HG03060 (cell line): ENCODE results near the gene ERMP1.
A peak's percentile ranks its signal among the peaks of the same experiment; 100 is the strongest.
"Not testable (repeated sequence)": the region's sequence is repeated elsewhere in the genome, so short reads cannot be mapped to it uniquely, and the experiment has no call there.

Experiments
- ATAC-seq: cut with Tn5 transposase; IDR thresholded peaks from one replicate; pipeline ENCODE4 v1.9.1; 2021; ENCODE audit warnings: low read depth, moderate number of reproducible peaks; ENCODE audit not compliant: unreplicated experiment

Gene ERMP1, protein sequence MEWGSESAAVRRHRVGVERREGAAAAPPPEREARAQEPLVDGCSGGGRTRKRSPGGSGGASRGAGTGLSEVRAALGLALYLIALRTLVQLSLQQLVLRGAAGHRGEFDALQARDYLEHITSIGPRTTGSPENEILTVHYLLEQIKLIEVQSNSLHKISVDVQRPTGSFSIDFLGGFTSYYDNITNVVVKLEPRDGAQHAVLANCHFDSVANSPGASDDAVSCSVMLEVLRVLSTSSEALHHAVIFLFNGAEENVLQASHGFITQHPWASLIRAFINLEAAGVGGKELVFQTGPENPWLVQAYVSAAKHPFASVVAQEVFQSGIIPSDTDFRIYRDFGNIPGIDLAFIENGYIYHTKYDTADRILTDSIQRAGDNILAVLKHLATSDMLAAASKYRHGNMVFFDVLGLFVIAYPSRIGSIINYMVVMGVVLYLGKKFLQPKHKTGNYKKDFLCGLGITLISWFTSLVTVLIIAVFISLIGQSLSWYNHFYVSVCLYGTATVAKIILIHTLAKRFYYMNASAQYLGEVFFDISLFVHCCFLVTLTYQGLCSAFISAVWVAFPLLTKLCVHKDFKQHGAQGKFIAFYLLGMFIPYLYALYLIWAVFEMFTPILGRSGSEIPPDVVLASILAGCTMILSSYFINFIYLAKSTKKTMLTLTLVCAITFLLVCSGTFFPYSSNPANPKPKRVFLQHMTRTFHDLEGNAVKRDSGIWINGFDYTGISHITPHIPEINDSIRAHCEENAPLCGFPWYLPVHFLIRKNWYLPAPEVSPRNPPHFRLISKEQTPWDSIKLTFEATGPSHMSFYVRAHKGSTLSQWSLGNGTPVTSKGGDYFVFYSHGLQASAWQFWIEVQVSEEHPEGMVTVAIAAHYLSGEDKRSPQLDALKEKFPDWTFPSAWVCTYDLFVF

GRCh38 chr9:5832538-5833529 lies at the start of gene ERMP1:
Gene ERMP1, minus strand, starts transcription at chr9:5833117. Its CDS starts 90 bp downstream, at chr9:5833027.
- peak; percentile 53 for ATAC-seq

GRCh38 chr9:5882244-5883012 lies 49.5 kb upstream of the ERMP1 start:
- ATAC-seq, result not testable (repeated sequence)

DNA sequence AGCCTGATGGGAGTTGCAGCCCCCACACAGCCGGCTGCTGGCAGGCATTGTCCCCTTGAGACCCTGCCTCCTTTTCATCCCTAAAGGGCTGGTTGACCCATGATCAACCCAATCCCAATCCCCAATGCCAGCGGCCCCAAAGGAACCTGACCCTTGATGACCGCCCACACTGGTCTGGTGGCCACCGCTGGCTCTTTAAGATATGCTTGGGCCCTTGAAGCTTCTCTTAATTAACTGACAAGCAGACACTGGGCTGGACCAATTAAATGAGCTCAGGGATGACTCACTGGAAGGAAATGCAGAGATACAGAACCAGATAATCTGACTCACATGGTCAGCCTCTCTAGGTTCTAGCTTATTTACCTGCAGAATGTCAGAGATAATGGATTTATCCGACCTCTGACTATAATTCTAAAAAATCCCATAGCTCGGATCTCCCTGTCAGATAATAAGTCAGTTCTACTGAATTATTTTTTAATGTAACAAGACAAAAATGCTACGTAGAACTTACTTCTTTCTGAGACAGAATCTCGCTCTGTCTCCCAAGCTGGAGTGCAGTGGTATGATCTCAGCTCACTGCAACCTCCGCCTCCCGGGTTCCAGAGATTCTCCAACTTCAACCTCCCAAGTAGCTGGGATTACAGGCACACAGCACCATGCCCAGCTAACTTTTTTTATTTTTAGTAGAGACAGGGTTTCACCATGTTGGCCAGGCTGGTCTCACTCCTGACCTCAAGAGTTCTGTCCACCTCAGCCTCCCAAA lies 46.7 kb upstream of the ERMP1 start:
- ATAC-seq, result no peak

GRCh38 chr9:5876711-5877110 lies 43.8 kb upstream of the ERMP1 start:
- ATAC-seq, result no peak

- ATAC-seq, result no peak
These were observed 43.1 kb upstream of the ERMP1 start for GRCh38 chr9:5876026-5876425.

DNA sequence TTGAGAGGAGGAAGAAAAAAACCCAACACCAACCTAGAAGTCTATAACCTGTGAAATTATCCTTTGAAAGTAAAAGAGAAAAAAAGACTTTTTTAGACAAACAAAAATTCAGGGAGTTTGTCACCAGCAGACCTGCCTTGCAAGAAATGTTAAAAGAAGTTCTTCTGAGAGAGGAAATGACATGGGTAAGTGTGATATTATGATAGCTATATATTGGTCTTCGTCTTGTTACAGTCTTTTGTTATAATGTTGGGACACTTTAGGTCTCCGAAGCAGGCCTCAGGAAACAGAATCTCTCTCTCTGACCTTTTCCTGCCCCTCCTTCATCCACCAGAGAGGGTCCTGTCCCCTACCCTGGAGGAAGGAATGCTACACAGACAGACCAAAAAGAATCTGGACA lies 41.1 kb upstream of the ERMP1 start:
- ATAC-seq, result no peak

- ATAC-seq, result no peak
These were observed 40.5 kb upstream of the ERMP1 start for GRCh38 chr9:5873439-5873838.

DNA sequence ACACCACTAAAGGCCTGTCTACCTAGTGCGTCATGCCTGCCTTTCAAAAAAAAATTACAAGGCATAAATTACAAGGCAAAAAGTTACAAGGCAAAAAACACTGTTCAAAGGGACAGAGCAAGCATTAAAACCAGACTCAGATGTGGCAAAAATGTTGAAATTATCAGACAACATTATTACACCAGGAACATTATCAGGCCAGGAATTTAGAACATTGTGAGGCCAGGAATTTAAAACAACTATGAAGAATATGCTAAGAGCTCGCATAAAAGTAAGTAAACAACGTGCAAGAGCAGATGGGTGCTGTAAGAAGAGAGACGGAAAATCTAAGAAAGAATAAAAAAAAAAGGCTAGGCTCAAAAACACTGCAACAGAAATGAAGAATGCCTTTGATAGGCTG lies 39.6 kb upstream of the ERMP1 start:
- ATAC-seq, result no peak

GRCh38 chr9:5871785-5872184 lies 38.9 kb upstream of the ERMP1 start:
- no peak for ATAC-seq

DNA sequence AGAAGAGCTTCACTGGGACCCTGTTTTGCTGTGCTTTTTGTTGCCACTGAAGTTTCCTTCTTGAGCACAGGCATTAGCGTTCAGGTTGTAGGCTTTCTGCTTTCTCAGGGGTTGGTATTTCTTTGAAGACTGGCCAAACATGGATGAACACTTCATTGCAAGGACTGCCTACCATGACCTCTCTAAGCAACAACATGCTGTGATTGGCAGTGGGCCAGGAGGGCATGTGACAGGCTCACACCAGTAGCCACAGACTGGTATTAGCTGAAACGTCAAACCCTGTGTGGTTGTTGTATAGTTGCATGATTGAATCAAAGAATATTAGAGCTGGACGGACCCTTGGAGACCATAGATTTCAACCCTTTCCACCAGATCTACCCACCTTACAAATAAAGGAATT lies 37.8 kb upstream of the ERMP1 start:
- ATAC-seq, result no peak

DNA sequence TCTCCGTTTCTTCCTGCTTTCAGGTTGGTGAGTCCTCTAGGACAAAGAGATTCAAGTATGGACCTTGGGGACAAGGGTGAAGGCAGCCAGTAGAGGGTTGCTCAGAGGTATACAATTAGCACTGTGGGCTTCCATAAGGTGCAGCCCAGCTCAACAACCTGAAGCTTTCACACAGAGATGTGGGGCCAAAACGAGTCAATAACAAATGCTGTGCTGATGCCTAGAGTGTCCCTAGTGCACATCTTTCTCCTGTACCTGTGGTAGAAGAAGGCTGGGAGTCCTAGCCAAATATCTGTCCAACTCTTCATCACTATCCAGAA lies 37.1 kb upstream of the ERMP1 start:
- no peak for ATAC-seq

DNA sequence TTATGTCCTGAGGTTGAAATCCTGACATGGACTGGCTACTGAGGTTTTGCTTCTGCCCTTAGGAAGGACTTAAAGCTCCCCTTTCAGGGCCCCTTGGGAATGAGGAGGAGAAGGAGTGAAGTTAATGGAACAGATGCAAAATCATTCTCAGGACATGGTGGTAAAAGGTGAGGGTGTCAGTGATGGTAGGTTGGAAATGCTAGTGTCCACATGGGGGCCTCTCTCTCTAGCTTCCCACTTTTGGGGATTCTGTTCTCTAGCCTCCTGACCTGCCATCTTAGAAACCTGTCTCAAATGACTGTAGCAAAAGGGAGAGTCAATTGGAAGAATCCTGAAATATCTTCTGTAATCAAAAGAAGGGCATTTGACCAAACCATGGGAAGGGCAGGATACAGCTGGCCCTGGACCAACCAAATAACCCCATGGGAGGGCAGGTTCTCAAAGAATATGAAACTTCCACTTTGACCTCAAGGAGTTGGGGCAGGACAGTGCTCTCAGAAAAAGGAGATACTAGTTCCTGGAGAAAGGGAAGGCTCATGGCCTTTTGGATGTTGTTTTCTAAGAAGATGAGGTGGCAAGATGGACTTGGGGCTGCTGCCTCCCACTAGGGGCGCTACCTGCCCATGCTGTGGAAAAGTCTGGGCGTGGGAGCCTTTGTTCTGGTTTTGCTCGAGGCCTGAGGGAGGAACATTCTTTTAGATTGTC lies 36.5 kb upstream of the ERMP1 start:
- no peak for ATAC-seq

- ATAC-seq, result no peak
These were observed 35.3 kb upstream of the ERMP1 start for GRCh38 chr9:5868235-5868634.

GRCh38 chr9:5866685-5867084 lies 33.8 kb upstream of the ERMP1 start:
- no peak for ATAC-seq

GRCh38 chr9:5866272-5866671 lies 33.4 kb upstream of the ERMP1 start:
- no peak for ATAC-seq

GRCh38 chr9:5864446-5864845 lies 31.5 kb upstream of the ERMP1 start:
- no peak for ATAC-seq

- ATAC-seq, result no peak
These were observed 30.3 kb upstream of the ERMP1 start for GRCh38 chr9:5863092-5863746.

GRCh38 chr9:5858833-5859232 lies 25.9 kb upstream of the ERMP1 start:
- no peak for ATAC-seq
